Stomach smooth muscle (tissue), 2 donors: ENCODE results near the gene ATG13.

Source experiments
- H3K27ac ChIP-seq: one replicate; pipeline ENCODE4 v1.7.0; 2013; ENCODE audit warnings: mild to moderate bottlenecking, low read length, inconsistent platforms
- H3K27me3 ChIP-seq, 2 donors: one replicate each; pipeline ENCODE4 v1.7.0; 2013; ENCODE audit warnings: low read length in 2 of 2; ENCODE audit not compliant: insufficient read depth in 2 of 2, control insufficient read depth in 1 of 2
- H3K36me3 ChIP-seq, 2 donors: one replicate each; pipeline ENCODE4 v1.7.0; 2013; ENCODE audit warnings: low read length in 2 of 2; ENCODE audit not compliant: control insufficient read depth in 2 of 2, insufficient read depth in 2 of 2
- H3K4me1 ChIP-seq: one replicate; pipeline ENCODE4 v1.7.0; 2013; ENCODE audit warnings: low read length; ENCODE audit not compliant: control insufficient read depth, insufficient read depth
- H3K4me3 ChIP-seq, 2 donors: one replicate each; pipeline ENCODE4 v1.7.0; 2013; ENCODE audit warnings: low read length in 2 of 2
- H3K9ac ChIP-seq, 2 donors: one replicate each; pipeline ENCODE4 v1.7.0; 2013; ENCODE audit warnings: low read length in 2 of 2, mild to moderate bottlenecking in 1 of 2
- H3K9me3 ChIP-seq, 2 donors: one replicate each; pipeline ENCODE4 v1.7.0; 2013; ENCODE audit warnings: low read length in 2 of 2; ENCODE audit not compliant: control insufficient read depth in 2 of 2
- donor health status: healthy.
- donor health status: Pancreatic carcinoma.

The ATG13 gene

GRCh38 chr11:46632502-46632901 lies 15.1 kb downstream of the ATG13 start:
- Histone ChIP-seq H3K4me1 (no peaks in the 10 kb centered on the region), H3K36me3 (peaks cover 8 to 14% of the 10 kb centered on the region in 2 donors), H3K27me3 (no peaks in the 10 kb centered on the region), H3K9me3 (no peaks in the 10 kb centered on the region), H3K4me3 (no peak overlapping the region), H3K9ac (no peak overlapping the region), H3K27ac (no peak overlapping the region)

GRCh38 chr11:46633291-46634217 lies 16.2 kb downstream of the ATG13 start:
- Histone ChIP-seq H3K9ac (no peak overlapping the region), H3K36me3 (peaks cover 8 to 14% of the 10 kb centered on the region in 2 donors), H3K4me1 (no peaks in the 10 kb centered on the region), H3K4me3 (no peak overlapping the region), H3K9me3 (no peaks in the 10 kb centered on the region), H3K27me3 (no peaks in the 10 kb centered on the region), H3K27ac (no peak overlapping the region)

- Histone ChIP-seq H3K4me3 (no peak overlapping the region), H3K36me3 (peaks cover 0 to 14% of the 10 kb centered on the region in 2 donors), H3K9ac (no peak overlapping the region), H3K27me3 (no peaks in the 10 kb centered on the region), H3K4me1 (no peaks in the 10 kb centered on the region), H3K9me3 (no peaks in the 10 kb centered on the region), H3K27ac (no peak overlapping the region)
These were observed 18.3 kb downstream of the ATG13 start for GRCh38 chr11:46635557-46636139.

GRCh38 chr11:46637546-46637945 lies 20.2 kb downstream of the ATG13 start:
- Histone ChIP-seq H3K9me3 (no peaks in the 10 kb centered on the region), H3K9ac (no peak overlapping the region), H3K27ac (no peak overlapping the region), H3K36me3 (peaks cover under 1 to 4% of the 10 kb centered on the region in 2 donors), H3K4me3 (no peak overlapping the region), H3K27me3 (no peaks in the 10 kb centered on the region), H3K4me1 (no peaks in the 10 kb centered on the region)

- Histone ChIP-seq H3K4me1 (no peaks in the 10 kb centered on the region), H3K27me3 (no peaks in the 10 kb centered on the region), H3K27ac (no peak overlapping the region), H3K9me3 (no peaks in the 10 kb centered on the region), H3K36me3 (peaks cover 4 to 5% of the 10 kb centered on the region in 2 donors), H3K4me3 (no peak overlapping the region), H3K9ac (no peak overlapping the region)
These were observed 22.0 kb downstream of the ATG13 start for GRCh38 chr11:46639197-46639839.

- Histone ChIP-seq H3K9me3 (no peaks in the 10 kb centered on the region), H3K4me1 (no peaks in the 10 kb centered on the region), H3K9ac (no peak overlapping the region), H3K4me3 (no peak overlapping the region), H3K27me3 (no peaks in the 10 kb centered on the region), H3K36me3 (peaks cover 4 to 7% of the 10 kb centered on the region in 2 donors), H3K27ac (no peak overlapping the region)
These were observed 22.9 kb downstream of the ATG13 start for GRCh38 chr11:46640036-46640788.

- Histone ChIP-seq H3K27me3 (no peaks in the 10 kb centered on the region), H3K9ac (no peak overlapping the region), H3K9me3 (no peaks in the 10 kb centered on the region), H3K4me3 (no peak overlapping the region), H3K27ac (no peak overlapping the region), H3K36me3 (peaks cover 12 to 18% of the 10 kb centered on the region in 2 donors), H3K4me1 (no peaks in the 10 kb centered on the region)
These were observed 24.3 kb downstream of the ATG13 start for GRCh38 chr11:46641639-46642038.

- Histone ChIP-seq H3K4me3 (no peak overlapping the region), H3K27ac (no peak overlapping the region), H3K9me3 (no peaks in the 10 kb centered on the region), H3K36me3 (peaks cover 15 to 25% of the 10 kb centered on the region in 2 donors), H3K9ac (no peak overlapping the region), H3K4me1 (peaks cover 2% of the 10 kb centered on the region), H3K27me3 (no peaks in the 10 kb centered on the region)
These were observed 25.4 kb downstream of the ATG13 start for GRCh38 chr11:46642627-46643335.

- Histone ChIP-seq H3K4me1 (peaks cover 2% of the 10 kb centered on the region), H3K9me3 (no peaks in the 10 kb centered on the region), H3K27ac (no peak overlapping the region), H3K36me3 (peaks cover 16 to 26% of the 10 kb centered on the region in 2 donors), H3K9ac (no peak overlapping the region), H3K4me3 (no peak overlapping the region), H3K27me3 (no peaks in the 10 kb centered on the region)
These were observed 26.2 kb downstream of the ATG13 start for GRCh38 chr11:46643531-46643930.

- no peak overlapping the region for H3K9ac ChIP-seq
- peaks cover 2% of the 10 kb centered on the region for H3K4me1 ChIP-seq
- no peak overlapping the region for H3K27ac ChIP-seq
- H3K9me3 ChIP-seq = no peaks in the 10 kb centered on the region
- no peak overlapping the region for H3K4me3 ChIP-seq
- H3K27me3 ChIP-seq = no peaks in the 10 kb centered on the region
- H3K36me3 ChIP-seq = peaks cover 16 to 26% of the 10 kb centered on the region in 2 donors
These were observed 26.6 kb downstream of the ATG13 start for GRCh38 chr11:46643986-46644385.
